Measurements from ENCODE around the gene FCRL2.
"Not testable (repeated sequence)": the region's sequence is repeated elsewhere in the genome, so short reads cannot be mapped to it uniquely, and the experiment has no call there.

FCRL2 gene

GRCh38 chr1:157753611-157754010, 23.3 kb downstream of the FCRL2 start:
- DNase-seq, result no peak

GRCh38 chr1:157751283-157751682, 25.6 kb downstream of the FCRL2 start:
- DNase-seq, result no peak

GRCh38 chr1:157748262-157748817, 28.6 kb downstream of the FCRL2 start:
- no peak for DNase-seq

- no peak for DNase-seq
Measured at GRCh38 chr1:157739229-157739901, 37.6 kb downstream of the FCRL2 start.

GRCh38 chr1:157735991-157736390, 40.9 kb downstream of the FCRL2 start:
- DNase-seq, result not testable (repeated sequence)

- no peak for DNase-seq
Measured at GRCh38 chr1:157734321-157734720, 42.6 kb downstream of the FCRL2 start.

- DNase-seq, result no peak
Measured at GRCh38 chr1:157732755-157733154, 44.2 kb downstream of the FCRL2 start.

GRCh38 chr1:157725221-157725577, 51.7 kb downstream of the FCRL2 start:
- DNase-seq, result no peak

GRCh38 chr1:157724537-157725220, 52.3 kb downstream of the FCRL2 start:
- no peak for DNase-seq

GRCh38 chr1:157723157-157723556, 53.8 kb downstream of the FCRL2 start:
- no peak for DNase-seq

- DNase-seq, result no peak
Measured at GRCh38 chr1:157721985-157722384, 54.9 kb downstream of the FCRL2 start.

- no peak for DNase-seq
Measured at GRCh38 chr1:157715736-157716135, 61.2 kb downstream of the FCRL2 start.

GRCh38 chr1:157711802-157712201, 65.1 kb downstream of the FCRL2 start:
- DNase-seq, result no peak

GRCh38 chr1:157704878-157705277, 72.1 kb downstream of the FCRL2 start:
- no peak for DNase-seq

- DNase-seq, result no peak
Measured at GRCh38 chr1:157703981-157704380, 73.0 kb downstream of the FCRL2 start.

- DNase-seq, result no peak
Measured at GRCh38 chr1:157702308-157702825, 74.6 kb downstream of the FCRL2 start.

- no peak for DNase-seq
Measured at GRCh38 chr1:157700732-157701131, 76.2 kb downstream of the FCRL2 start, which contains the start of gene FCRL3. TSS of gene FCRL3 (minus strand) at chr1:157700769. CDS start at chr1:157700489, 280 bp downstream.

GRCh38 chr1:157700305-157700704, 76.6 kb downstream of the FCRL2 start:
- no peak for DNase-seq

- DNase-seq, result no peak
Measured at GRCh38 chr1:157697781-157698569, 79.0 kb downstream of the FCRL2 start.

GRCh38 chr1:157696966-157697628, 79.8 kb downstream of the FCRL2 start:
- DNase-seq, result no peak
